Stimulated activated CD8-positive, alpha-beta memory T cell treated with anti-CD3 and anti-CD28 coated beads, Interleukin-2, amount 100 ng/mL, for 1 hour (primary cell): Measurements from ENCODE around the gene OSTF1.

Experiments used
- DNase-seq, 2 donors: peaks; one replicate each; pipeline ENCODE4 v3.0.0-alpha.2; 2020; ENCODE audit warnings: low read depth in 2 of 2

Gene OSTF1

GRCh38 chr9:75120686-75121085 is 32.4 kb downstream of the OSTF1 start:
- DNase-seq: no peak

DNA sequence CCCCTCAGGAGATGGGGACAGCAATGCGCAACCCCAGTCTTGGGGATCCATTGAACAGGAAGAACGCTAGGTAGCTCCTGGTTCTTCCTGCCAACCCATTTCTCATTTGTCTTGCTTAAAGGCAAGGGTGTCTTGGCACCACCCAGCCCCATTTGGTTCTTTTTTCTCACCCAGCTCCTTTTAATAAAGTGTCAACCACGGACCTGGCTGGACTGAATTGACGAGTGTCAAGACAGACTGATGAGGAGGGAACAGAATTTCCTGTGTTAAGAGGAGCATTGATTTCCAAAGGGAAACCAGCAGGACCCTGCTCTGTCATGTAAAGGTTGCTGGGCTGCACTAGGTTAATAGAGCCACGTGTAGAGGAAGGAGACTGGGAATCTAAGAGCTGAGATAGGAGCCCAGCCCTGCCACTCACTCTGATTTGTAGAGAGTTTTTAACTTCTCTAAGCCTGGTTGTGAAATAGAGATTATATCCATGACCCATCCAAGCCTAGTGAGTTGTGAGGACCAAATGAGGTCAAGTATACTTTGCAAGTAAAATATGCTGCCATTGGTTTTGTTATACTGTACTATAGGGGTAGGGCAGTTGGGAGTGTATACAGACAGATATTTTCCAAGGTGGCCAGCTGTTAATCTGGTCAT is 33.7 kb downstream of the OSTF1 start:
- DNase-seq: no peak

DNA sequence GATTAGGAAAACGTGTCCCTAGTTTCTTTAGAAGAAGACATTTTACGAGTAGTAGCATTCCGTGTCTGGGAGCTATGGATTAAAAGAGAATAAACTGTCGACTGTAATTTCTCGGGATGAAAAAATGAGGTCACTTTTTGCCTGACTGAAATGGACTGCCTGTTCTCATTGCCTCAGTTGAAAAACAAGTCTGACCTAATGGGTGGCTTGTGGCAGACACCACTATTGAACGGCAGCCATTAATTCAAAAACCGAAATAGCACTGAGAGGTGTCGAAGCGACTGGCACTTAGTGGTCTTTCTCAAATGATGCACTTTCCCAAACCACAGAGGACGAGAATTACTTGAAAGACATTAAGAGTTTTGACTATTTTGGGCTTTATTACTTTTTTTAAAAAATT is 35.4 kb downstream of the OSTF1 start:
- no peak for DNase-seq

GRCh38 chr9:75128535-75128934 is 40.2 kb downstream of the OSTF1 start:
- DNase-seq: no peak

- no peak for DNase-seq
Measured at GRCh38 chr9:75130172-75130571, 41.9 kb downstream of the OSTF1 start.

DNA sequence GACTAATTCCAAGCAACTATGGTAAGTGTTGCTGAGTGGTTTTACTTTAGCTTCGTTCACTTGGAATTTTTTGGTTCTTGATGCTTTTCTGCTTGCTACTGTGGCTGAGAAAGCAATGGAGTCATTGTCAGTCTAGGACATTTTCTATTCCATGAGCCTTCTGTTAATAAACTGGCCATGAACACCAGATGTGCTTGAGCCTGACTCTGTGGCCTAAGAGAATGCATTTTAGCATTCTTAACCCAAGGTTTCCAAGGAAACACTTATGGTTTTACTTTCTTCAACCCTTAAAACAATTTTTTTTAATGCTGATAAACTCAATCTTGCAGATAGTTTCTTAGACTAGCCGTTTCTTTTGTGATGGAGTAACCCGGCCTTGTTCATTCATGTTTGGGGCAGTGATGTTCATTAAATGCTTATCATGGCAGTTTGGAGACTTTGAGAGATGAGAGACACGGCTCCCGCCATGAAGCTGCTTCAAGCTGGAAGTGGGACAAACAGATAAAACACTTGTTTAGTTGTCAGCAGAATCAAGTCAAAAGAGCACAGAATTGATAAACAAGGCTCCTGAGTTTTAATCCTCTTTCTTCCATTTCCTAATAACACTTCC is 42.4 kb downstream of the OSTF1 start:
- no peak for DNase-seq

- no peak for DNase-seq
Measured at GRCh38 chr9:75131700-75132099, 43.4 kb downstream of the OSTF1 start.

DNA sequence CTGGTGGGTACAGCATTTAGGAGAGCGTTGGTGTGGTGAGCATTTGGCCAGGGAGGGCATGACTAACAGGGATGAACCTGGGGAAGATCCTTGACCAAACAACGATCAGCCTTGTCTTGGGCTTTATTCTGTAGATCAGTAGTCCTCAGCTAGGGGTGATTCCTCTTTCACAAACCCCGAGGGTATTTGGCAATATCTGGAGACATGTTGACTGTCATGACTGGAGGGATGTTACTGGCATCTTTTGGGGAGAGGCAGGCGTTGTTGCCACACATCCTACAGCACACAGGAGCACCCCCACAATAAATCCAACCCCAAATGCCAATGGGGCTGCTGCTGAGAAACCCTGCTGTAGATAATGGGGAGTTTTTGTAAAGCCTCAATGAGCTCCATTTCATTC is 43.9 kb downstream of the OSTF1 start:
- no peak for DNase-seq

DNA sequence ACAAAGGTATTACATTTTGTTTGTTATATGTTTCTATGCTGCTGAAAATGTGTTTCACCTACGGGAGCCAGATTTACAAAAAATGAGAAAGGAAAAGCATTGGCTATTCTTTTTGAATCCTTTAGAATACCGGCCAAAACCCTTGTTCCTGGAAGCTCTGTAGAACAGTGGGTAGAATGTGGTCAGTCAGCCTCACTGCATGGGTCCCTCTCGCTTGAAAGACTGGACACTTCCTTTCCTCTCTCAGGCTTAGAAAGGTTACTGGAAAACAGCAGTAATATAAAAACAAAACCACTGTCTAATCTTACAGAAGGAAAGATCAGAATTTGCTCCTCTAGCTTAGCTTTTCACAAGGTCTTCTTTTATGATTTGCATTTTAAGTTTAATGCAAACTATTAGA is 45.1 kb downstream of the OSTF1 start:
- no peak for DNase-seq

GRCh38 chr9:75134495-75134894 is 46.2 kb downstream of the OSTF1 start:
- DNase-seq: no peak

GRCh38 chr9:75138260-75139040 is 50.1 kb downstream of the OSTF1 start:
- no peak for DNase-seq

GRCh38 chr9:75139201-75139600 is 50.9 kb downstream of the OSTF1 start:
- DNase-seq: no peak

GRCh38 chr9:75140261-75140660 is 51.9 kb downstream of the OSTF1 start:
- no peak for DNase-seq

DNA sequence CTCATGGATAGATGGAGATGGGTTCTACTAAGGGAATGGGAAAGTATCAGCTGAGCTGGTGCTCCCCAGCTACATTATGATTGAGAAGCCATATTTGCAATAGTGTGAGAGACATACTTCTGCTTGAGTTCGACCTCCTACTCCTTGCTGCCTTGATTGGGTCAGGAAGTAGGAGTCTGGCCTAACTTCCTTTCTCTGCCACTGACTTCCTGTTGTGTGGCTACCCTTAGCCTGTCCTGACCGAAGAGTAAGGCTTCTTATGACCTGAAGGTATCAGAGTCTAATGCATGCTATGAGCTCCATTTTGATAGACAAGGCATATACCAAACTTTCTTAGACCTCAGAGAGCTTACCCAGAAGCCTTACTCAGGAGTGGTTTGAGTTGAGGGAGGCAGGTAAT is 53.9 kb downstream of the OSTF1 start:
- DNase-seq: no peak

GRCh38 chr9:75146229-75146628 is 57.9 kb downstream of the OSTF1 start:
- DNase-seq: no peak

- DNase-seq: no peak
Measured at GRCh38 chr9:75147638-75148037, 59.3 kb downstream of the OSTF1 start.

GRCh38 chr9:75148561-75148960 is 60.2 kb downstream of the OSTF1 start:
- no peak for DNase-seq

DNA sequence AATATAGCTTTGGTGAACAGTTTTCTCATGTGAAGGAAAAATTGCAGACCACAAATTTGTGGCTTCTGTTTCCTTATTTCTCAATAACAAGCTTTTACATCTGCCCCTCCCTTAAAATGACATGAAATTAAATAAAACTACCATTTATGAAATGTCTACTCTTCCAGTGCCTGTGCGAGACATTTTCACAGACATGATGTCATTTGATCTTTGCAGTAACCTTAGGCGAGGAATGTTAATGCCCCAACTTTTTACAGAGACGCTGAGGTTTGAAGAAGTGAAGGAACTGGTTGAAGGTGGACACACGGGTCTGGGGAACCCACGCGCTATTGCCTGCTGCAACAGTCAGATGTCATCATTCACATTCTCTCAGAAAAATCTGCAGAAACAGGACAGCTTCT is 61.5 kb downstream of the OSTF1 start:
- DNase-seq: no peak

GRCh38 chr9:75150512-75150911 is 62.2 kb downstream of the OSTF1 start:
- no peak for DNase-seq

DNA sequence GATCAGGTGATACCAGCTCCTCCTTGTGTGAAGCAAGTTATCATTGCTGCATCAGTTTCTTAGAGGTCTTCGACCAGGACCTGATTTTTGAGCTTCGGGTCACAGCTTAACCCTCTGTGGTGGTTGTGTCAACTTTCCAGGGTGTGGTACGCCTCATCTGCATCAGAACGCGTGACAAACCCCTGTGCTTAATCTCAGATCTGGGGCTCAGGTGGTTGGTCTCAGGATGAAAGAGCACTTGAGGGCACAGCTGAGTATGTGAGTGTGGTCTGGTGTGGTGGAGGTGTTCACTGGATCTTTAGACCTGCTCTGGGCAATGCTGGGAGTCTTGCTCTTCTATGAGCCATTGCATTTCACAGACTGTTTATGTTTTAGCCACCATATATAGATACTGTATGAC is 64.1 kb downstream of the OSTF1 start:
- DNase-seq: peak; percentile 12 to 15

- no peak for DNase-seq
Measured at GRCh38 chr9:75156858-75157257, 68.5 kb downstream of the OSTF1 start.

DNA sequence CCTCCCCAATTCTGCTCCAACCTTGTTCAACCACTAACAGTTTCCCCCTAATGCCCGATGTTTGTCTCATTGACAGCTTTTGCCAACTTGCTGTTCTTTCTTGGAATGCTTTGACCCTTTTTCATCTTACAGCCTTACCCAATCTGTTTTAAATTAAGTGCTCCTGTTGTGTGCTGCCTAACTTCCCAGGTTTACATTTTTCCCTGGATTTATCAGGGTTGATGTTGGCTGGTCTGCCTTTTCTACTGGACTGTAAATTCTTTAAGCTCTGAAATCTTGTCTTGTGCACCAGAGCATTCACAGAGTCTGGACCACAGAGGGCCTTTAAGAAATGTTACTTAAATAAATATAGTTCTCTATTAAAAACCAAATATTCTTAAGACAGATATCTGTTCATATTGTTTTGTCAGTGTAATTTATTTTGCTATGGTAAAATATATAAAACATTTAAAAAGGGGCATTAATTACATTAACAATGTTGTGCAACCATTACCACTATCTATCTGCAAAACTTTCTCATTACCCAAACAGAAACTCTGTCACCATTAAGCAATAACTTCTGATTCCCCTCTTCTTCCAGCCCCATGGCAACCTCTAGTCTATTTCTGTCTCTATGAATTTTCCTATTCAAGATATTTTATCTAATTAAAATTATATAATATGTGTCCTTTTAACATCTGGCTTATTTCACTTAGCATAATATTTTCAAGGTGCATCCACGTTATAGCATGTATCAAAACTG is 73.0 kb downstream of the OSTF1 start:
- DNase-seq: no peak
